HG02981 (cell line): ENCODE data around the gene SLC36A3.
A peak's percentile ranks its signal among the peaks of the same experiment; 100 is the strongest.
"Not testable (repeated sequence)": the region's sequence is repeated elsewhere in the genome, so short reads cannot be mapped to it uniquely, and the experiment has no call there.

Experiments
- ATAC-seq: cut with Tn5 transposase; IDR thresholded peaks from one replicate; pipeline ENCODE4 v1.9.1; 2021; ENCODE audit warnings: mild to moderate bottlenecking, moderate library complexity; ENCODE audit not compliant: unreplicated experiment

Gene SLC36A3

GRCh38 chr5:151303666-151304065 is at the start of gene SLC36A3:
SLC36A3 (minus strand) TSS chr5:151303766; CDS start chr5:151303354, 412 bp downstream.
- no peak for ATAC-seq

GRCh38 chr5:151351671-151352070 is 48.1 kb upstream of the SLC36A3 start:
- no peak for ATAC-seq

- ATAC-seq = no peak
Observed at GRCh38 chr5:151348789-151349188, 45.2 kb upstream of the SLC36A3 start.

GRCh38 chr5:151347369-151347768 is 43.8 kb upstream of the SLC36A3 start, which contains the start of gene SLC36A2:
SLC36A2 (minus strand) TSS chr5:151347559; CDS start chr5:151347460, 99 bp downstream.
- ATAC-seq = no peak

- ATAC-seq = no peak
Observed at GRCh38 chr5:151345808-151346478, 42.4 kb upstream of the SLC36A3 start.

GRCh38 chr5:151345187-151345807 is 41.7 kb upstream of the SLC36A3 start:
- no peak for ATAC-seq

GRCh38 chr5:151344088-151344487 is 40.5 kb upstream of the SLC36A3 start:
- no peak for ATAC-seq

GRCh38 chr5:151340004-151340403 is 36.4 kb upstream of the SLC36A3 start:
- ATAC-seq = no peak

- no peak for ATAC-seq
Observed at GRCh38 chr5:151338734-151339133, 35.2 kb upstream of the SLC36A3 start.

- no peak for ATAC-seq
Observed at GRCh38 chr5:151332857-151333256, 29.3 kb upstream of the SLC36A3 start.

- ATAC-seq = no peak
Observed at GRCh38 chr5:151328734-151329133, 25.2 kb upstream of the SLC36A3 start.

- no peak for ATAC-seq
Observed at GRCh38 chr5:151327585-151327984, 24.0 kb upstream of the SLC36A3 start.

GRCh38 chr5:151326266-151326665 is 22.7 kb upstream of the SLC36A3 start:
- no peak for ATAC-seq

GRCh38 chr5:151320481-151320880 is 16.9 kb upstream of the SLC36A3 start:
- ATAC-seq = no peak

- peak; percentile 61 for ATAC-seq
Observed at GRCh38 chr5:151318850-151319732, 15.5 kb upstream of the SLC36A3 start.

- no peak for ATAC-seq
Observed at GRCh38 chr5:151317871-151318270, 14.3 kb upstream of the SLC36A3 start.

- peak; percentile 79 for ATAC-seq
Observed at GRCh38 chr5:151315998-151316597, 12.5 kb upstream of the SLC36A3 start.

GRCh38 chr5:151313357-151313756 is 9.8 kb upstream of the SLC36A3 start:
- ATAC-seq = no peak

GRCh38 chr5:151312756-151313324 is 9.3 kb upstream of the SLC36A3 start:
- no peak for ATAC-seq

GRCh38 chr5:151310932-151311331 is 7.4 kb upstream of the SLC36A3 start:
- ATAC-seq = no peak

- ATAC-seq = not testable (repeated sequence)
Observed at GRCh38 chr5:151309821-151310220, 6.3 kb upstream of the SLC36A3 start.
